NCI-H774 (cell line): ENCODE results near the gene NMNAT2.
"Not testable (repeated sequence)": the region's sequence is repeated elsewhere in the genome, so short reads cannot be mapped to it uniquely, and the experiment has no call there.

Source experiments
- DNase-seq: peaks from one replicate; lab custom pipeline; 2025; lab: John Stamatoyannopoulos, UW

The NMNAT2 gene

DNA sequence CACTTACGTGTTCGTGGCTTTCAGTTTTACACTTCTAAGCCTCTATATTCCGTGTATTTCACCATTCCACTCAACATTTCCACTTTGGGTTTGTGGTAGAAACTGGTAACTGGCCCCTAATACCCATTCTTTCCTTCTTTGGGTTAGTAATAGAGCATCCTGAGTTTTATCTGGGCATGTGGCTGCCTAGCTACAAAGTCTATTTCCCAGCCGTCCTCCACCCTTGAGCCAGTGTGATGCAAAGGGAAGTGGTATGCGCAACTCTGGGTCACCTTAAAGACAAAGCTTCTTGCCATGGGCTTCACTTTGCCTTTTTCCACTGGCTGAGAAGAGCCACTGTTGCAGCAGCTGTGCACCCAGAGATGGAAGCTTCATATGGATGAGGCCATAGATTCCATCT is 158.3 kb downstream of the NMNAT2 start:
- DNase-seq, result no peak

GRCh38 chr1:183255073-183255472 is 163.1 kb downstream of the NMNAT2 start:
- DNase-seq, result no peak

- no peak for DNase-seq
Measured at GRCh38 chr1:183251959-183252450, 166.2 kb downstream of the NMNAT2 start.

- DNase-seq, result no peak
Measured at GRCh38 chr1:183251101-183251958, 166.8 kb downstream of the NMNAT2 start.

- no peak for DNase-seq
Measured at GRCh38 chr1:183249941-183250452, 168.2 kb downstream of the NMNAT2 start.

DNA sequence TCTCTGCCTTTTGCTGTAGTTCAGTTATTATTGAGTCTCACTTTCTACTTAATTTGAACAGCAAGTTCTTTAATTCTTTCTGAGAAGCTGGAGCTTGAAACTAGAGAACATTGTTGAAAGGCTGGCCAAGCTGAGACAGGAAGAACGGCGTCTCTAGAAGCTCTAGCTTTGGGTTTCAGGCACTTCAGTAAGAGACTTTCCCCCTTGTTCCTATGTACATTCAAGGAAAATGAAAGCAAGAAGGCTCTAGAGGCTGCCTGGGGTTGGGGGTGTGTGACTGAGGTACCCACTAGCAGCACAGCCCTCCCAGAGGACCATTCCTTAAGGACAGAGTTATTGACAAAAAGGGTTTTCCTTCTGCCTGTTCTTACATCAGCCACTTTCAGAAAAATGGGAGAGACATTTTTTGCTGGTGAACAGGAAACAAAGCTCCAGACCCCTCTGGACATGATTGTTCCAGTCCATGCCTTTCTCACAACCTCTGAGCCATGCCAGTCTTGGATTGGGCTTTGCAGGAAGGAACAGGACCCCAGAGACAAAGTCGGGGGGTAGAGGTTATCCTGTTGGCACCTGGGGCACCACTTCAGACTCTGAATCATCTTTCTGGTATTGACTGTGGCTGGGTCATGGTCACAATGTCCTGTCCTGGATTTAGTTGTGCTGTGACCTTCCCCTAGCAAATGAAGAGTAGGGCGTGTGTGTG is 169.0 kb downstream of the NMNAT2 start:
- DNase-seq, result no peak

GRCh38 chr1:183247931-183248330 is 170.2 kb downstream of the NMNAT2 start:
- no peak for DNase-seq

DNA sequence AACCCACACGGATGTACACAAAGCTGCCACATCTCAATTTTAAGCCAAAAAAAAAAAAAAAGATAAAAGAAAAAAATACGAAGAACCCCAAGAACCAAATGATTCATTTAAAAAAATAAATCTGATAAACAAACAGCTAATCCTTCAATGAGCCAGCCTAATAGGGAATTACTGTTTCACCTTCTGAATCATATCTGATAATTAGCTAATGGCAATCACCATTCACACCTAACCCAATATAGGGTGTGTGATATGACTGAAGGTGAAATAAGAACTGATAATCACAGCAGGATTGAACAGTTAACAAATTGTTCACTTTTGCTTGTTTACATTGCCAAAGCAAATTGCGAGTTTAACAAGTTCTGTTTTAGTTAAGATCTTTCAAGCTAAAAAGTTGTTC is 170.7 kb downstream of the NMNAT2 start:
- DNase-seq, result no peak

- no peak for DNase-seq
Measured at GRCh38 chr1:183247066-183247465, 171.1 kb downstream of the NMNAT2 start.

DNA sequence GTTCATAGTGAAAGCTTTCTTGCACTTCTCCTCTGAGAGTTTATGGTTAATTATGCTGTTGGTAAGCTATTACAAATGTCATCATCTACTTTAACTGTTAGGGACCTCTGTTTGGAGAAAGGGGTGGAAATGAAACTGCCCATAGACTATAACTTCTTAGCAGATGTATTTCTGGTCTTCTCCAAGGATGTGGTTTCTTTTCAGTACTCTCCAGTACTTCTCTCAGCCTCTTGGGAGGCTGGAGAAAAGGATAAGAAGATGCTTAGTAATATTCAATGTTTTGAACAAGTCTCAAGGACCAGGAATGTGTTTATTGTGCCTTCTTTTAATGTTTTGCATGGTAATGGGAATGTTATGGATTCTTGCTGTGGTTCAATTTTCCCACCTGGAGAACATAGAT is 171.7 kb downstream of the NMNAT2 start:
- DNase-seq, result no peak

DNA sequence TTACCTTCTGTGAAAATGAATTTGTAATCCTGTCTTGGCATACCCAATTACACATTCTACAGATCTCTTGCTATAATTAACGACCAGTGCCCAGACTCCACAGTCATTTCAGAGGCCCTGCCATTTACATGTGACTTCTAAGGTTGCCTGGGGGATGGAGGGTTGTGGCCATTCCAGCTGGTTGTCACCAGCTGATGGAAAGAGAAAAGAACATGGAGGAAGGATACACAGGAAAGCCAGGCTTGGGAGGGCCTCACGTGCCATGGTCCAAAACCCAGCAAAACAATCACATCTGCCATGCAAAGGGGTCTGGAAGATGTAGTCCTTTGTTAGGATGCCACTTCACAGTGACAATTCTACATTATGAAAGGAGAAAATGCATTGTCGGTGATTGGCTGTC is 172.8 kb downstream of the NMNAT2 start:
- DNase-seq, result no peak

DNA sequence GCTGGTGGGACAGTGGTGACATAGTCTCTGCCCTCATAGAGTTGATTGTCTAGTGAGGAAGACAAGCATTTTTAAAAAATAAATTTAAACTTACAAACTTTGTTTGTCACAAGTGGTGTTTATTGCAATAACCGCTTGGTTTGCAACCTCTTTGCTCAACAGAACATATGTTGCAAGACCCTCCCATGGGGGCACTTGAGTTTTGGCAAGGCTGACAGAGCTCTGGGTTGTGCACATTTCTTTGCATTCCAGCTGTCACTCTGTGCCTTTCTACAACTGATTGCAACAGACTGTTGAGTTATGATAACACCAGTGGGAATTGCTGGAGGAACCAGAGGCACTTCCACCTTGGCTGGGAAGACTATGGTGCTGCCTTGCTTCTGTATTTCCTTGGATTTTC is 173.7 kb downstream of the NMNAT2 start:
- no peak for DNase-seq

GRCh38 chr1:183243161-183244050 is 174.8 kb downstream of the NMNAT2 start:
- DNase-seq, result no peak

DNA sequence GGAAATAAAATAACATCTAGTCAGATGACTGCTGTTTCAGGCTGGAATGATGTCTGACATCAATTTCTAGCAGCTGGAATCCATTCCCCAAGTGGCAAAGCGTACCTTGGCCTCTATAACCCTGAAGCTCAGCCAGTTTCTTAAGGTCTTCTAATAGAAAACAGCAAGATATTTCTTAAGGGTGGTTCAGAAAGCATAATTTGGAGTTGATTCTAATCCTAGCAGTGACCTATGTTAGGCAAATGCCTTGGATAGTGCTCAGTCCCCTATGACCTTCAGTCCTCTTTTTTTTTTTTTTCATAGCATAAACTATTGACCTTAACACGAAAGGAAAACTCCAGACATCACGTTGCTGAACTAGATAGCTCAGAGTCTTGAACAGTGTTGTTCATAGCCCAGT is 175.6 kb downstream of the NMNAT2 start:
- no peak for DNase-seq

DNA sequence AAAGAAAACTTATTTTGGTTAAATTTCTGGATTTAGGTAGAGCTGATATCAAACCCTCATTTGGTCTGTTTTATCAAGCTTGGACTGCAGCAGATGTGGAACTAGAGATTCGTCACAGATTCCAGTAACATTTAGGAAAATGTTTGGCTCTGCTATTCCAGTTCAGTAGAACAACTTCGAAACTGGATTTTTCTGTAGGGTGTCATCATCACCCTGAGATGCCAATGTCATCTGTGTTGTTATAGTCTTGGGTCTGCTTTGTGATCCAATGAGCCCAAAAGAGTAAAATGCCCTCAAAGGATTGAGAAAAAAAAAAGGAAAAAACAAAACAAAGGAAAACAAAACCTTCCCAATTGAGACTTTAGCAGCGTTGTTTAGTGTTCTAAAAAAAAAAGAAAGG is 176.7 kb downstream of the NMNAT2 start:
- DNase-seq, result no peak

DNA sequence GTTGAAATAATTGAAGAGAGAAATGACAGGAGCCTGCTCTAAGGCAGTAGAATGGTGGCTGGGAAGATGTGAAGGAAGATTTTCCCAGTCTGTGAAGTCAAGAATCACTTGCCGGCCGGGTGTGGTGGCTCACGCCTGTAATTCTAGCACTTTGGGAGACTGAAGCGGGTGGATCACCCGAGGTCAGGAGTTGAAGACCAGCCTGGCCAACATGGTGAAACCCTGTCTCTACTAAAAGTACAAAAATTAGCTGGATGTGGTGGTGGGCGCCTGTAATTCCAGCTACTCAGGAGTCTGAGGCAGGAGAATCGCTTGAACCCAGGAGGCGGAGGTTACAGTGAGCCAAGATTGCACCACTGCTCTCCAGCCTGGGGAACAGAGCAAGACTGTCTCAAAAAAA is 177.3 kb downstream of the NMNAT2 start:
- not testable (repeated sequence) for DNase-seq

GRCh38 chr1:183240526-183240825 is 177.7 kb downstream of the NMNAT2 start:
- no peak for DNase-seq

GRCh38 chr1:183239793-183240525 is 178.2 kb downstream of the NMNAT2 start:
- no peak for DNase-seq

DNA sequence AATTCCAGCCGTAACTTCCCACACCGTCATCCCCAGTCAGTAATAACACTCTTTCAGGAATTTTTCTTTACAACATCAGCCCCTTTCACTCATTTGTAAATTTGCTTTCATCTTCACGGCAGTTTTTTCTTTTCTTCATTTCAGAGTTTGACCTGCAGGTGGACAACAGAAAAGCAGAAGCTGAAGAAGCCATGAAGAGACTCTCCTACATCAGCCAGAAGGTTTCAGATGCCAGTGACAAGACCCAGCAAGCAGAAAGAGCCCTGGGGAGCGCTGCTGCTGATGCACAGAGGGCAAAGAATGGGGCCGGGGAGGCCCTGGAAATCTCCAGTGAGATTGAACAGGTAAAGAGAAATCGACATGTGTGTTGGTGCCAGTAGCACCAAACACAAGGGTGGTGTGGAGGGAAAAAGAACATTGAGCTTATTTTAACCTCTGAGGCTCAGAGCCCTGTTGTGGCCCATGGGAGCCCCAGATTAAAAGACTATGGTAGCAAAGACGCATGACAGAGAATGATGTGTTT is 178.9 kb downstream of the NMNAT2 start:
- DNase-seq, result no peak

- DNase-seq, result no peak
Measured at GRCh38 chr1:183238071-183238470, 180.1 kb downstream of the NMNAT2 start.

DNA sequence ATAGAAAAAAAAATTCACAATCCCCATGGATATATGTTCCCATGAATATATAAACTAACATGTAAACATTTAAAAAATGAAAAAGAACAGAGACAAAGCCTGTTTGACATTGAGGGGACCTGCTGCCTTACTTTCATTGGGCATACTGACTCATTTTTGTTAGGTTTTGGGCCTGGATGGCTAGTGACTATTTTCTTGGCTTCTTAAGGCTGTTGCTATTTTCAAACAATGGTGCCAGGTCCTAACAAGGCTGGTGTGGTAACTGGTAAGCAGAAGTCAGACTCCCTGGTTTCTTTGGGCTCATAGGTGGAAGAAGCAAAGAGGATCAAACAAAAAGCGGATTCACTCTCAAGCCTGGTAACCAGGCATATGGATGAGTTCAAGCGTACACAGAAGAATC is 181.1 kb downstream of the NMNAT2 start:
- no peak for DNase-seq
